Measurements from ENCODE around the gene UHRF2. TPM values are rescaled to one million over a fixed set of nuclear protein-coding genes. Genes with fewer than 3 reads are reported as not detected.

Gene UHRF2
- total and polyA plus RNA-seq, 2 donors (not counting 3 experiments of a cell fraction or from before 2014, with no cell fraction given) = 63.5 to 101 TPM

GRCh38 chr9:6471231-6471850 is 58.3 kb downstream of the UHRF2 start:
- H3K27me3 ChIP-seq (ENCODE audit: control insufficient read depth in 2 of 2, insufficient read depth in 2 of 2, low read length in 2 of 2) = no peaks in the 10 kb centered on the region
- BruUV-seq (replicated peaks) = no TSS peak
- no peak overlapping the region for H3K9ac ChIP-seq (replicated peaks; ENCODE audit: extremely low read depth, insufficient read depth, low read length)
- H3K4me3 ChIP-seq (replicated peaks in 1 of 3; ENCODE audit: insufficient read depth in 1 of 3, low read depth in 1 of 3, low read length in 3 of 3) = no peak overlapping the region
- no peak for FAIRE-seq
- no peaks in the 10 kb centered on the region for H4K20me1 ChIP-seq (replicated peaks; ENCODE audit: control insufficient read depth, extremely low read depth, insufficient read depth, low read length)
- H3K27ac ChIP-seq (ENCODE audit: insufficient read depth, low read depth, low read length) = no peak overlapping the region
- H3K79me2 ChIP-seq (ENCODE audit: control insufficient read depth, insufficient read depth, low read length) = peaks cover 86% of the 10 kb centered on the region
- no peaks in the 10 kb centered on the region for H3K9me1 ChIP-seq (replicated peaks; ENCODE audit: control insufficient read depth, extremely low read depth, insufficient read depth, low read length)
- ChIA-PET CTCF (interaction anchor here (1.2 to 3.4 kb wide), 3 partner anchors 9 to 96 kb away, joined by 4 to 13 read pairs (median 7); no protein-coding TSS in a partner anchor), POLR2A (interaction anchor here (0.7 kb wide), 1 partner anchor 9 kb away, joined by 3 read pairs; no protein-coding TSS in a partner anchor)
- TF ChIP-seq POLR2A (IDR thresholded peaks at IDR 0.05; ENCODE audit: low read depth, low read length) (no peak), CTCF (IDR thresholded peaks at IDR 0.05; ENCODE audit: extremely low read depth in 1 of 2, insufficient read depth in 1 of 2, low read depth in 1 of 2, low read length in 2 of 2) (no peak), EZH2 (IDR thresholded peaks at IDR 0.05; ENCODE audit: borderline replicate concordance, low read depth, low read length, severe bottlenecking) (no peak), FOS (IDR thresholded peaks at IDR 0.05; ENCODE audit: borderline replicate concordance, insufficient read depth, low read length) (no peak)
- TF ChIP-seq, protein P1, sequence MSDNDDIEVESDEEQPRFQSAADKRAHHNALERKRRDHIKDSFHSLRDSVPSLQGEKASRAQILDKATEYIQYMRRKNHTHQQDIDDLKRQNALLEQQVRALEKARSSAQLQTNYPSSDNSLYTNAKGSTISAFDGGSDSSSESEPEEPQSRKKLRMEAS (IDR thresholded peaks at IDR 0.05; ENCODE audit: insufficient read depth, insufficient read length) = no peak
- H3K9me3 ChIP-seq (replicated peaks; ENCODE audit: control insufficient read depth, insufficient read depth, low read length) = no peaks in the 10 kb centered on the region
- H2AFZ ChIP-seq (ENCODE audit: low read depth, low read length) = no peak overlapping the region
- H3K4me2 ChIP-seq (ENCODE audit: insufficient read depth, low read length) = no peak overlapping the region
- dilution Hi-C loops (cut with MboI; ENCODE audit: extremely low pct_ligation_motif_present, low sequenced_read_pairs) (no loop called here), intact Hi-C loops (cut with micrococcal nuclease) (no loop called here)
- H3K36me3 ChIP-seq (ENCODE audit: control insufficient read depth in 2 of 2, extremely low read depth in 1 of 2, insufficient read depth in 2 of 2, low read length in 2 of 2) = peaks cover 2 to 7% of the 10 kb centered on the region in 2 experiments
- peaks cover 8% of the 10 kb centered on the region for H3K4me1 ChIP-seq (ENCODE audit: control insufficient read depth, extremely low read depth, insufficient read depth, low read length)
- DNase-seq (ENCODE audit: low read depth, low spot score) = no peak
